CD14-positive monocyte (primary cell): Measurements from ENCODE around the gene TSHZ2. TPM values are rescaled to one million over a fixed set of nuclear protein-coding genes. Genes with fewer than 3 reads are reported as not detected.

Source experiments
- DNase-seq, 3 donors: peaks; one replicate each; pipeline ENCODE4 v3.0.0-alpha.2; 2011 to 2022
- H2AFZ ChIP-seq: 2 replicates; pipeline ENCODE4 v1.6.0; 2012; ENCODE audit warnings: mild to moderate bottlenecking, low read depth, low read length, inconsistent platforms; ENCODE audit not compliant: insufficient read depth, poor library complexity, severe bottlenecking
- H3K27ac ChIP-seq, 2 donors: 1 replicate in 1 of 2; 2 replicates in 1 of 2; pipeline ENCODE4 v1.5.1; 2012 to 2013; ENCODE audit warnings: low read length in 2 of 2, control low read depth in 1 of 2, inconsistent platforms in 1 of 2, low read depth in 1 of 2, mild to moderate bottlenecking in 1 of 2
- H3K27me3 ChIP-seq, 2 donors: one replicate each; pipeline versions ENCODE4 v1.6.0 to v1.6.1; 2011 to 2013; ENCODE audit warnings: low read length in 2 of 2; ENCODE audit not compliant: control insufficient read depth in 2 of 2, insufficient read depth in 2 of 2
- H3K36me3 ChIP-seq, 2 donors: replicated peaks in 1 of 2; 1 replicate in 1 of 2; 2 replicates in 1 of 2; pipeline versions ENCODE4 v1.5.1 to v1.6.1; 2012 to 2013; ENCODE audit warnings: low read length in 2 of 2, control low read depth in 1 of 2, inconsistent platforms in 1 of 2, mild to moderate bottlenecking in 1 of 2; ENCODE audit not compliant: insufficient read depth in 2 of 2, control insufficient read depth in 1 of 2
- H3K4me1 ChIP-seq, 2 donors: 1 replicate in 1 of 2; 2 replicates in 1 of 2; pipeline versions ENCODE4 v1.5.1 to v1.6.1; 2012 to 2013; ENCODE audit warnings: low read length in 2 of 2, control low read depth in 1 of 2, inconsistent platforms in 1 of 2, mild to moderate bottlenecking in 1 of 2, moderate library complexity in 1 of 2; ENCODE audit not compliant: insufficient read depth in 2 of 2, control insufficient read depth in 1 of 2
- H3K4me2 ChIP-seq: replicated peaks from 2 replicates; pipeline ENCODE3; 2012; ENCODE audit warnings: low read length, moderate library complexity, mild to moderate bottlenecking; ENCODE audit not compliant: poor library complexity, severe bottlenecking; ENCODE audit errors: extremely low read depth
- H3K4me3 ChIP-seq, 3 experiments: fragments of 200-600 bp in 1 of 3; sonication (generic) in 1 of 3; replicated peaks in 1 of 3; 1 replicate in 2 of 3; 2 replicates in 1 of 3; pipeline ENCODE4 v1.5.1; 2011 to 2013; ENCODE audit warnings: low read length in 3 of 3, mild to moderate bottlenecking in 3 of 3, control low read depth in 2 of 3, low read depth in 2 of 3, inconsistent platforms in 1 of 3, moderate library complexity in 1 of 3
- H3K79me2 ChIP-seq: 2 replicates; pipeline ENCODE4 v1.6.0; 2012; ENCODE audit warnings: mild to moderate bottlenecking, control low read depth, inconsistent platforms, low read length, moderate library complexity; ENCODE audit not compliant: insufficient read depth
- H3K9ac ChIP-seq: 2 replicates; pipeline ENCODE4 v1.6.0; 2017; ENCODE audit warnings: low read length, mild to moderate bottlenecking; ENCODE audit not compliant: insufficient read depth, poor library complexity, severe bottlenecking
- H3K9me3 ChIP-seq, 2 donors: replicated peaks in 1 of 2; 1 replicate in 1 of 2; 2 replicates in 1 of 2; pipeline versions ENCODE4 v1.5.1 to v1.6.1; 2012 to 2013; ENCODE audit warnings: low read length in 2 of 2, control low read depth in 1 of 2; ENCODE audit not compliant: control insufficient read depth in 1 of 2, insufficient read depth in 1 of 2
- H4K20me1 ChIP-seq: 2 replicates; pipeline ENCODE4 v1.6.0; 2012; ENCODE audit warnings: mild to moderate bottlenecking, low read length, control low read depth, moderate library complexity; ENCODE audit not compliant: insufficient read depth
- H3K27ac Mint-ChIP-seq, 7 donors: one replicate each; pipeline ENCODE4 v1.8.0; 2020; ENCODE audit warnings: mild to moderate bottlenecking in 7 of 7, mixed read lengths in 7 of 7, moderate library complexity in 6 of 7, inconsistent platforms in 2 of 7
- H3K27me3 Mint-ChIP-seq, 3 donors: one replicate each; pipeline ENCODE4 v1.8.0; 2021 to 2022; ENCODE audit warnings: low read depth in 3 of 3, mild to moderate bottlenecking in 3 of 3, mixed read lengths in 3 of 3, moderate library complexity in 3 of 3, inconsistent platforms in 1 of 3
- H3K36me3 Mint-ChIP-seq, 2 donors: one replicate each; pipeline ENCODE4 v1.8.0; 2020; ENCODE audit warnings: mixed read lengths in 2 of 2, inconsistent platforms in 1 of 2, mild to moderate bottlenecking in 1 of 2
- H3K4me1 Mint-ChIP-seq: one replicate; pipeline ENCODE4 v1.8.0; 2020; ENCODE audit warnings: mild to moderate bottlenecking, mixed read lengths
- H3K4me3 Mint-ChIP-seq, 2 donors: one replicate each; pipeline ENCODE4 v1.8.0; 2020; ENCODE audit warnings: mild to moderate bottlenecking in 2 of 2, mixed read lengths in 2 of 2, moderate library complexity in 1 of 2
- H3K9me3 Mint-ChIP-seq, 7 donors: one replicate each; pipeline ENCODE4 v1.8.0; 2020 to 2022; ENCODE audit warnings: mixed read lengths in 7 of 7, mild to moderate bottlenecking in 6 of 7, moderate library complexity in 6 of 7, inconsistent platforms in 2 of 7
- WGBS: methylation state at CpG from one replicate; pipeline ENCODE4 v1.1.5; 2013; ENCODE audit warnings: missing lambda C conversion rate; ENCODE audit not compliant: insufficient coverage; 5-methylcytosine and 5-hydroxymethylcytosine counted together
- intact Hi-C, 2 donors: fragments of 100-400 bp; cut with micrococcal nuclease; formaldehyde crosslinking; loops; one replicate each; pipeline versions ENCODE4 v1.15.0 to v1.15.1; 2023
- polyA plus RNA-seq, 3 donors: library from polyadenylated mRNA; depleted of rRNA in 1 of 3; unstranded in 2 of 3; stranded (reverse) in 1 of 3; fragments of 300-500 nt in 2 of 3; fragments of >200 nt in 1 of 3; fragmentation: Illumina TruSeq in 2 of 3; gene quantifications; 1 replicate in 2 of 3; 2 replicates in 1 of 3; pipeline ENCODE4 v1.2.3, GENCODE V29; 2012 to 2021
- TF ChIP-seq, protein P1 (sequence below): fragments of 200-600 bp; IDR thresholded peaks from one replicate; pipeline ENCODE4 v1.8.0; 2022; ENCODE audit warnings: antibody characterized with exemption, mild to moderate bottlenecking

TSHZ2 gene
- polyA plus RNA-seq, 3 donors = not detected

- TF ChIP-seq, protein P1, sequence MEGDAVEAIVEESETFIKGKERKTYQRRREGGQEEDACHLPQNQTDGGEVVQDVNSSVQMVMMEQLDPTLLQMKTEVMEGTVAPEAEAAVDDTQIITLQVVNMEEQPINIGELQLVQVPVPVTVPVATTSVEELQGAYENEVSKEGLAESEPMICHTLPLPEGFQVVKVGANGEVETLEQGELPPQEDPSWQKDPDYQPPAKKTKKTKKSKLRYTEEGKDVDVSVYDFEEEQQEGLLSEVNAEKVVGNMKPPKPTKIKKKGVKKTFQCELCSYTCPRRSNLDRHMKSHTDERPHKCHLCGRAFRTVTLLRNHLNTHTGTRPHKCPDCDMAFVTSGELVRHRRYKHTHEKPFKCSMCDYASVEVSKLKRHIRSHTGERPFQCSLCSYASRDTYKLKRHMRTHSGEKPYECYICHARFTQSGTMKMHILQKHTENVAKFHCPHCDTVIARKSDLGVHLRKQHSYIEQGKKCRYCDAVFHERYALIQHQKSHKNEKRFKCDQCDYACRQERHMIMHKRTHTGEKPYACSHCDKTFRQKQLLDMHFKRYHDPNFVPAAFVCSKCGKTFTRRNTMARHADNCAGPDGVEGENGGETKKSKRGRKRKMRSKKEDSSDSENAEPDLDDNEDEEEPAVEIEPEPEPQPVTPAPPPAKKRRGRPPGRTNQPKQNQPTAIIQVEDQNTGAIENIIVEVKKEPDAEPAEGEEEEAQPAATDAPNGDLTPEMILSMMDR = no peak
- Mint-ChIP-seq H3K27me3 (peaks cover 0 to 1% (median 0%) of the 10 kb centered on the region in 3 donors), H3K36me3 (no peaks in the 10 kb centered on the region), H3K4me3 (no peak overlapping the region), H3K4me1 (no peaks in the 10 kb centered on the region), H3K9me3 (peaks cover 0 to 12% (median 4%) of the 10 kb centered on the region in 7 donors), H3K27ac (no peak overlapping the region)
- Histone ChIP-seq H3K27ac (no peak overlapping the region), H4K20me1 (no peaks in the 10 kb centered on the region), H2AFZ (no peak overlapping the region), H3K4me1 (no peaks in the 10 kb centered on the region), H3K4me3 (no peak overlapping the region), H3K27me3 (no peaks in the 10 kb centered on the region), H3K9ac (no peak overlapping the region), H3K9me3 (no peaks in the 10 kb centered on the region), H3K79me2 (no peaks in the 10 kb centered on the region), H3K4me2 (no peak overlapping the region), H3K36me3 (no peaks in the 10 kb centered on the region)
- no peak for DNase-seq
- intact Hi-C loops = no loop called here
- 95% methylated on average over 3 of the region's 4 CpGs for WGBS
Observed at GRCh38 chr20:53091789-53092188, 119.6 kb downstream of the TSHZ2 start.

- H3K36me3 ChIP-seq = no peaks in the 10 kb centered on the region
- H3K4me3 ChIP-seq = no peak overlapping the region
- H3K79me2 ChIP-seq = no peaks in the 10 kb centered on the region
- H3K27me3 Mint-ChIP-seq = peaks cover 0 to 1% (median 0%) of the 10 kb centered on the region in 3 donors
- H2AFZ ChIP-seq = no peak overlapping the region
- no peak overlapping the region for H3K27ac Mint-ChIP-seq
- no peak for DNase-seq
- WGBS = 100% methylated on average over 1 of the region's 6 CpGs
- intact Hi-C loops = no loop called here
- TF ChIP-seq, protein P1 = no peak
- H3K4me2 ChIP-seq = no peak overlapping the region
- H3K27ac ChIP-seq = no peak overlapping the region
- no peaks in the 10 kb centered on the region for H3K36me3 Mint-ChIP-seq
- H3K27me3 ChIP-seq = no peaks in the 10 kb centered on the region
- no peak overlapping the region for H3K4me3 Mint-ChIP-seq
- H3K9ac ChIP-seq = no peak overlapping the region
- H3K9me3 Mint-ChIP-seq = peaks cover 0 to 11% (median 4%) of the 10 kb centered on the region in 7 donors
- H3K4me1 Mint-ChIP-seq = no peaks in the 10 kb centered on the region
- H3K9me3 ChIP-seq = no peaks in the 10 kb centered on the region
- no peaks in the 10 kb centered on the region for H4K20me1 ChIP-seq
- H3K4me1 ChIP-seq = no peaks in the 10 kb centered on the region
Observed at GRCh38 chr20:53092772-53093300, 120.7 kb downstream of the TSHZ2 start.
